PC-3 (cell line): ENCODE measurements around the gene HCN1. TPM values are rescaled to one million over a fixed set of nuclear protein-coding genes. Genes with fewer than 3 reads are reported as not detected.

Experiments used
- ATAC-seq: fragments of 200-7000 bp; cut with Tn5 transposase; 2 replicates; pipeline ENCODE4 v1.9.1; 2020; ENCODE audit warnings: mild to moderate bottlenecking, moderate library complexity
- BruUV-seq: library from RNA; stranded (reverse); fragments of 400-500 nt; replicated peaks from 2 replicates; lab custom pipeline; 2021; lab: Mats Ljungman, UMichigan
- CTCF ChIA-PET: fragments of 300-600 bp; sonication (Branson Sonifier 250); formaldehyde crosslinking; loops from one replicate; lab custom pipeline; 2022; ENCODE audit warnings: antibody characterized with exemption; lab: Charles Lee
- POLR2A ChIA-PET: fragments of 300-600 bp; sonication (Branson Sonifier 250); formaldehyde crosslinking; loops from one replicate; lab custom pipeline; 2022; ENCODE audit warnings: antibody characterized with exemption; ENCODE audit not compliant: unreplicated experiment; lab: Charles Lee
- DNase-seq: peaks from one replicate; pipeline ENCODE4 v3.0.0-alpha.2; 2015
- H2AFZ ChIP-seq: fragments of 300-600 bp; sonication (generic); 2 replicates; pipeline ENCODE4 v1.6.0; 2016; ENCODE audit warnings: antibody characterized with exemption, low read length
- H3F3A ChIP-seq: fragments of 300-600 bp; sonication (generic); one replicate; pipeline ENCODE4 v1.6.0; 2017; ENCODE audit warnings: antibody characterized with exemption, low read length, control low read depth, mild to moderate bottlenecking; ENCODE audit not compliant: unreplicated experiment
- H3K27ac ChIP-seq: fragments of 300-600 bp; sonication (generic); 2 replicates; pipeline ENCODE4 v1.5.1; 2016; ENCODE audit warnings: mild to moderate bottlenecking, low read length
- H3K27me3 ChIP-seq: fragments of 300-600 bp; sonication (generic); 2 replicates; pipeline ENCODE4 v1.6.1; 2016; ENCODE audit warnings: low read length, mixed read lengths
- H3K36me3 ChIP-seq: fragments of 300-600 bp; sonication (generic); 2 replicates; pipeline ENCODE4 v1.6.1; 2016; ENCODE audit warnings: low read depth, mixed run types, low read length, mixed read lengths
- H3K4me1 ChIP-seq: fragments of 300-600 bp; sonication (generic); 2 replicates; pipeline ENCODE4 v1.5.1; 2016; ENCODE audit warnings: low read length; ENCODE audit not compliant: insufficient read depth
- H3K4me2 ChIP-seq: fragments of 300-600 bp; sonication (generic); 2 replicates; pipeline ENCODE4 v1.6.0; 2016; ENCODE audit warnings: low read length
- H3K4me3 ChIP-seq: fragments of 300-600 bp; sonication (generic); 2 replicates; pipeline ENCODE4 v1.5.1; 2016; ENCODE audit warnings: mild to moderate bottlenecking, low read length, mixed read lengths
- H3K79me2 ChIP-seq: fragments of 300-600 bp; sonication (generic); 2 replicates; pipeline ENCODE4 v1.6.1; 2017; ENCODE audit warnings: low read length, mixed read lengths
- H3K9ac ChIP-seq: fragments of 300-600 bp; sonication (generic); 2 replicates; pipeline ENCODE4 v1.6.0; 2016; ENCODE audit warnings: mild to moderate bottlenecking, low read length
- H3K9me2 ChIP-seq: fragments of 300-600 bp; sonication (generic); replicated peaks from 2 replicates; pipeline ENCODE4 v1.6.1; 2016; ENCODE audit warnings: mixed run types, low read length, mixed read lengths
- H3K9me3 ChIP-seq: fragments of 300-600 bp; sonication (generic); 2 replicates; pipeline ENCODE4 v1.6.1; 2016; ENCODE audit warnings: low read length, mixed read lengths
- H4K20me1 ChIP-seq: fragments of 300-600 bp; sonication (generic); 2 replicates; pipeline ENCODE4 v1.6.1; 2016; ENCODE audit warnings: low read length, mixed read lengths
- EZH2 ChIP-seq: fragments of 300-600 bp; sonication (generic); IDR thresholded peaks from one replicate; pipeline ENCODE4 v1.6.1; 2017; ENCODE audit warnings: antibody characterized with exemption, mild to moderate bottlenecking, low read length; ENCODE audit not compliant: unreplicated experiment
- EZH2phosphoT487 ChIP-seq: fragments of 300-600 bp; sonication (generic); IDR thresholded peaks from 2 replicates; pipeline ENCODE4 v1.6.1; 2018; ENCODE audit warnings: mild to moderate bottlenecking, antibody characterized with exemption, low read length, borderline replicate concordance
- intact Hi-C: fragments of 100-400 bp; cut with micrococcal nuclease; formaldehyde crosslinking; loops from 2 replicates; pipeline ENCODE4 v1.9.0; 2023
- total RNA-seq: library from RNA; depleted of rRNA; stranded (reverse); fragments of >200 nt; gene quantifications from 2 replicates; pipeline ENCODE4 v1.2.3, GENCODE V29; 2014
- TF ChIP-seq, protein P1 (sequence below): fragments of 300-600 bp; sonication (generic); conservative IDR thresholded peaks from 2 replicates; pipeline ENCODE4 v1.5.1; 2017; ENCODE audit warnings: antibody characterized with exemption, low read depth, mild to moderate bottlenecking, low read length

Gene HCN1
- total RNA-seq, 1 experiment from 2014 or later: not detected

DNA sequence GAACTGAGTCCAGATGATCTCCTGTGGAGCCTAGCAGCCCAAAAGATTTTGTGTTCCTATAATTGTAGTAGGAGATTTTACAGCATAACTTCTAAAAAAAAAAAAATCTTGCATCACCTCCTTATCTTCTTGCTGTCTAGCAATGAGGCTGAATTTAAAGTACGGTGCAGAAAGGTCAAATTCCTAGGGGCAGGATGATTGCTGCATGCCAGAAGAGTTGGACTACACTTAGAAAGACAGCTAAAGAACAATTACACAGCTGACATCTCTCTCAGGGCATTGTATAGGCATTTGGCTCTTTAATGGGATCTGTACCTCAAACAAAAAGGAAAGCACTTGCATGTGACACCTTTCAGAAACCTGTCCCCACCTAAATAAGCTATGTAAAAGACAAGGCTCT lies 443.2 kb downstream of the HCN1 start:
- POLR2A ChIA-PET: no interaction called here

DNA sequence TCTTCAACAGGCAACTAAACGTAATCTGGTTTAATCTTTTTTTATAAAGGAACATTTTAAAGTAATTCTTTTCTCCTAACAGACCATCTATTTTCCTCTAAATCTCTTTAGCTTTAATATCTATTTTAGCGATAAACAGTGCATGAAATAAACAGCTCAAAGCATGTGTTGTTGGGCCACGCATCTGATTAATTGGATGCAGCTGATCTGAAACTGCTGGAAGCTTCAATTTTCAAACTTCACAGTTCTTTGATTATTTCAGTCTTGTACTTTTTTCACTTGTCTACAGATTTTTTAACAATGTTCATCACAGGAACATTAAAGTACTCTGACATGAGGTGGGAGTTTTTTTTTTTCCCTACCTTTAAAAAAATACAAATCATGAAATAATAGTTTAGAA lies 443.6 kb downstream of the HCN1 start:
- Histone ChIP-seq H3K36me3 (no peaks in the 10 kb centered on the region), H3F3A (no peaks in the 10 kb centered on the region), H3K9ac (no peak overlapping the region), H3K4me2 (no peak overlapping the region), H3K9me2 (0 out of 2 replicates have a peak, but pooled peaks cover 4% of the 10 kb centered on the region), H3K27me3 (0 out of 2 replicates have a peak, but pooled peaks cover 4% of the 10 kb centered on the region), H3K9me3 (peaks cover 2% of the 10 kb centered on the region; the same call in 1 of the 2 replicates), H3K4me1 (no peaks in the 10 kb centered on the region), H4K20me1 (no peaks in the 10 kb centered on the region), H3K4me3 (no peak overlapping the region), H3K27ac (no peak overlapping the region), H2AFZ (no peak overlapping the region), H3K79me2 (no peaks in the 10 kb centered on the region)
- TF ChIP-seq, protein P1, sequence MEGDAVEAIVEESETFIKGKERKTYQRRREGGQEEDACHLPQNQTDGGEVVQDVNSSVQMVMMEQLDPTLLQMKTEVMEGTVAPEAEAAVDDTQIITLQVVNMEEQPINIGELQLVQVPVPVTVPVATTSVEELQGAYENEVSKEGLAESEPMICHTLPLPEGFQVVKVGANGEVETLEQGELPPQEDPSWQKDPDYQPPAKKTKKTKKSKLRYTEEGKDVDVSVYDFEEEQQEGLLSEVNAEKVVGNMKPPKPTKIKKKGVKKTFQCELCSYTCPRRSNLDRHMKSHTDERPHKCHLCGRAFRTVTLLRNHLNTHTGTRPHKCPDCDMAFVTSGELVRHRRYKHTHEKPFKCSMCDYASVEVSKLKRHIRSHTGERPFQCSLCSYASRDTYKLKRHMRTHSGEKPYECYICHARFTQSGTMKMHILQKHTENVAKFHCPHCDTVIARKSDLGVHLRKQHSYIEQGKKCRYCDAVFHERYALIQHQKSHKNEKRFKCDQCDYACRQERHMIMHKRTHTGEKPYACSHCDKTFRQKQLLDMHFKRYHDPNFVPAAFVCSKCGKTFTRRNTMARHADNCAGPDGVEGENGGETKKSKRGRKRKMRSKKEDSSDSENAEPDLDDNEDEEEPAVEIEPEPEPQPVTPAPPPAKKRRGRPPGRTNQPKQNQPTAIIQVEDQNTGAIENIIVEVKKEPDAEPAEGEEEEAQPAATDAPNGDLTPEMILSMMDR: no peak
- TF ChIP-seq EZH2phosphoT487: no peak
- TF ChIP-seq EZH2: no peak
- intact Hi-C loops: no loop called here
- CTCF ChIA-PET: no interaction called here
- BruUV-seq: no TSS peak
- DNase-seq: no peak
- no peak for ATAC-seq
- POLR2A ChIA-PET: no interaction called here

More for the DNA sequence above, 443.2 kb downstream of the HCN1 start:
- intact Hi-C loops: no loop called here
- Histone ChIP-seq H3K4me1 (no peaks in the 10 kb centered on the region), H3K9me2 (0 out of 2 replicates have a peak, but pooled peaks cover 4% of the 10 kb centered on the region), H3K79me2 (no peaks in the 10 kb centered on the region), H3K27me3 (0 out of 2 replicates have a peak, but pooled peaks cover 4% of the 10 kb centered on the region), H3K27ac (no peak overlapping the region), H2AFZ (no peak overlapping the region), H3K4me3 (no peak overlapping the region), H4K20me1 (no peaks in the 10 kb centered on the region), H3F3A (no peaks in the 10 kb centered on the region), H3K9ac (no peak overlapping the region), H3K9me3 (peaks cover 1% of the 10 kb centered on the region; the same call in 1 of the 2 replicates), H3K36me3 (no peaks in the 10 kb centered on the region), H3K4me2 (no peak overlapping the region)
- ATAC-seq: no peak
- TF ChIP-seq EZH2 (no peak), EZH2phosphoT487 (no peak)
- TF ChIP-seq, protein P1: no peak
- no peak for DNase-seq
- CTCF ChIA-PET: no interaction called here
- no TSS peak for BruUV-seq

GRCh38 chr5:45225571-45226031 lies 470.6 kb downstream of the HCN1 start:
- BruUV-seq: no TSS peak
- no peak overlapping the region for H3K4me3 ChIP-seq
- H3K9me3 ChIP-seq: peaks cover 6% of the 10 kb centered on the region; the same call in 1 of the 2 replicates
- no peak overlapping the region for H3K9ac ChIP-seq
- CTCF ChIA-PET: no interaction called here
- POLR2A ChIA-PET: no interaction called here
- no peak overlapping the region; the same call in 1 of the 2 replicates for H2AFZ ChIP-seq
- H3K27me3 ChIP-seq: no peaks in the 10 kb centered on the region
- peak; percentile 48; the same call in 1 of the 2 replicates for ATAC-seq
- TF ChIP-seq, protein P1: peak; percentile 41; the same call in 1 of the 2 replicates
- no peak for TF ChIP-seq EZH2phosphoT487
- H4K20me1 ChIP-seq: no peaks in the 10 kb centered on the region
- no peak for DNase-seq
- H3K9me2 ChIP-seq: no peaks in the 10 kb centered on the region
- H3K27ac ChIP-seq: no peak overlapping the region
- no peaks in the 10 kb centered on the region for H3K36me3 ChIP-seq
- intact Hi-C loops: no loop called here
- H3K4me2 ChIP-seq: no peak overlapping the region
- no peaks in the 10 kb centered on the region for H3K79me2 ChIP-seq
- H3F3A ChIP-seq: no peaks in the 10 kb centered on the region
- no peaks in the 10 kb centered on the region for H3K4me1 ChIP-seq
